Mesothelial cell of epicardium (in vitro differentiated cells): ENCODE measurements around the gene NFIB. TPM values are rescaled to one million over a fixed set of nuclear protein-coding genes. Genes with fewer than 3 reads are reported as not detected.

Source experiments
- DNase-seq, 2 experiments: peaks; one replicate each; pipeline ENCODE4 v3.0.0; 2021; ENCODE audit warnings: low spot score in 2 of 2; ENCODE audit not compliant: unreplicated experiment in 2 of 2
- H3K27ac Mint-ChIP-seq: 2 replicates; pipeline ENCODE4 v1.8.0; 2021; ENCODE audit warnings: mixed read lengths
- H3K27me3 Mint-ChIP-seq: 2 replicates; pipeline ENCODE4 v1.8.0; 2021; ENCODE audit warnings: low read depth, mixed read lengths
- H3K36me3 Mint-ChIP-seq: 2 replicates; pipeline ENCODE4 v1.8.0; 2021; ENCODE audit warnings: mixed read lengths
- H3K4me1 Mint-ChIP-seq: 2 replicates; pipeline ENCODE4 v1.8.0; 2021; ENCODE audit warnings: mixed read lengths
- H3K4me3 Mint-ChIP-seq: 2 replicates; pipeline ENCODE4 v1.8.0; 2021; ENCODE audit warnings: mild to moderate bottlenecking, moderate library complexity, mixed read lengths
- H3K9me3 Mint-ChIP-seq: 2 replicates; pipeline ENCODE4 v1.8.0; 2021; ENCODE audit warnings: mixed read lengths
- total RNA-seq: library from RNA; stranded (reverse); gene quantifications from 3 replicates; pipeline ENCODE4 v1.2.1, GENCODE V29; 2021
- TF ChIP-seq, protein P1 (sequence below): fragments of 200-600 bp; sonication (generic); IDR thresholded peaks from one replicate; pipeline ENCODE4 v1.5.0; 2021; ENCODE audit warnings: antibody characterized with exemption; ENCODE audit not compliant: unreplicated experiment

NFIB gene
- total RNA-seq, 1 donor from 2014 or later, result 230 TPM

- no peaks in the 10 kb centered on the region for H3K27me3 Mint-ChIP-seq
- TF ChIP-seq, protein P1, sequence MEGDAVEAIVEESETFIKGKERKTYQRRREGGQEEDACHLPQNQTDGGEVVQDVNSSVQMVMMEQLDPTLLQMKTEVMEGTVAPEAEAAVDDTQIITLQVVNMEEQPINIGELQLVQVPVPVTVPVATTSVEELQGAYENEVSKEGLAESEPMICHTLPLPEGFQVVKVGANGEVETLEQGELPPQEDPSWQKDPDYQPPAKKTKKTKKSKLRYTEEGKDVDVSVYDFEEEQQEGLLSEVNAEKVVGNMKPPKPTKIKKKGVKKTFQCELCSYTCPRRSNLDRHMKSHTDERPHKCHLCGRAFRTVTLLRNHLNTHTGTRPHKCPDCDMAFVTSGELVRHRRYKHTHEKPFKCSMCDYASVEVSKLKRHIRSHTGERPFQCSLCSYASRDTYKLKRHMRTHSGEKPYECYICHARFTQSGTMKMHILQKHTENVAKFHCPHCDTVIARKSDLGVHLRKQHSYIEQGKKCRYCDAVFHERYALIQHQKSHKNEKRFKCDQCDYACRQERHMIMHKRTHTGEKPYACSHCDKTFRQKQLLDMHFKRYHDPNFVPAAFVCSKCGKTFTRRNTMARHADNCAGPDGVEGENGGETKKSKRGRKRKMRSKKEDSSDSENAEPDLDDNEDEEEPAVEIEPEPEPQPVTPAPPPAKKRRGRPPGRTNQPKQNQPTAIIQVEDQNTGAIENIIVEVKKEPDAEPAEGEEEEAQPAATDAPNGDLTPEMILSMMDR, result no peak
- H3K27ac Mint-ChIP-seq, result peak overlapping the region; percentile 97
- DNase-seq, result no peak
- peaks cover 43% of the 10 kb centered on the region for H3K4me1 Mint-ChIP-seq
- H3K4me3 Mint-ChIP-seq, result peak overlapping the region; percentile 94
- no peaks in the 10 kb centered on the region for H3K9me3 Mint-ChIP-seq
- H3K36me3 Mint-ChIP-seq, result peaks cover 3% of the 10 kb centered on the region
Observed at GRCh38 chr9:14311956-14312685, 1.8 kb downstream of the NFIB start.

DNA sequence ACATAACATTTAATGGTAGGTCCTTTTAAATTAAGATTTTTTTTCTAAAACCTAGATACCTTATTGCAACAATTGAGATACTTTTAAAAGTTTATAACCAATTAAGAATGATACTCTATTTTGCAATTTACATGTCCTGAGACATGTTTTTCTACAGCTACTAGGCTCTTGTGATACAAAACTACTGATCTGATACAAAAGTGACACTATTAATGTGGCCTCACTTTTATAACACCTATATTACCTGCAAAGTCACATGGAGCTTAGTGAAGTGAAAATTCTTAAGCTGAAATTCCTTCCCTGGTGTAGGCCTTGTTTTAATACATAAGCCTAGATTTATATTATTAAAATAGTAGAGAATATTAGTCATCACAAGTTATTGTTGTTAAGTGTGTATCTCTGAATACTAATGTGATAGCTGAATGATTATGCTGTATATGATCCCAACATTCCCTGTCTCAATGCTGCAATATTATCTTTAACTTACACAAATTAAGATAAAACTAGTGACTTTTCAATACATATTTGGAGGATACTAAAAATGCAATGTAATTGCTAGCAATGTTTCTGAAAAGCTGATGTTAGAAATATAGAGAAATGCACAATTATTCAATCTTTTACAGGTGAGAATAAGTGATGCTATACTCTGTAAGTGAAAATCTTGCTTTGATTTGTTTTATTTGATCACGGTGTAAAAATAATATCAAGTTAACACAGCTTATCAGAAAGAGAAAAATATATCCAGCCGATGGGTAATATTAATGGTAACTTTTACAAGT, 2.6 kb downstream of the NFIB start:
- Mint-ChIP-seq H3K4me1 (peaks cover 41% of the 10 kb centered on the region), H3K4me3 (peak overlapping the region; percentile 94), H3K36me3 (peaks cover 9% of the 10 kb centered on the region), H3K27ac (peak overlapping the region; percentile 97), H3K9me3 (no peaks in the 10 kb centered on the region), H3K27me3 (no peaks in the 10 kb centered on the region)
- TF ChIP-seq, protein P1, result no peak
- no peak for DNase-seq

DNA sequence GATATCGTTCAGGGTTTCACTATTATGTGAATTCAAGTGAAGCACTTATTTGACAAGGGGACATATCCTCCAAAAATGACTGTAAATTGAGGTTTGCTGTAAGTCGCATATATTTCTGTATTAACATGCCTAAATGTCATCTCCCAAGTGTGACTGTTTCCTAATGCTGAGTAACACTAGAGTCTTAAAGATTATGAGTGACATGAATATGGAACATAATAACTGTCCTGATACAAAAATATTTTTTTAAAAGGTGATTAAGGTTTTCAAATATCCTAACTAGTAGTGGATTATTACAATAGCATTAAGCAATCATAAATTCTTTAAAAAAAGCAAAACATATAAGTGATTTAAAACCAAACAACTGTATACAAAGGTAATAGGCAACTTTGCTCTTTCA, 3.6 kb downstream of the NFIB start:
- Mint-ChIP-seq H3K4me3 (peak overlapping the region; percentile 94), H3K27me3 (no peaks in the 10 kb centered on the region), H3K4me1 (peaks cover 43% of the 10 kb centered on the region), H3K27ac (peak overlapping the region; percentile 34), H3K9me3 (no peaks in the 10 kb centered on the region), H3K36me3 (peaks cover 13% of the 10 kb centered on the region)
- TF ChIP-seq, protein P1, result no peak
- DNase-seq, result no peak

GRCh38 chr9:14309403-14309802, 4.5 kb downstream of the NFIB start:
- H3K9me3 Mint-ChIP-seq, result no peaks in the 10 kb centered on the region
- H3K27me3 Mint-ChIP-seq, result no peaks in the 10 kb centered on the region
- TF ChIP-seq, protein P1, result no peak
- peaks cover 22% of the 10 kb centered on the region for H3K36me3 Mint-ChIP-seq
- H3K4me3 Mint-ChIP-seq, result peak overlapping the region; percentile 63
- no peak for DNase-seq
- H3K4me1 Mint-ChIP-seq, result peaks cover 52% of the 10 kb centered on the region
- H3K27ac Mint-ChIP-seq, result peak overlapping the region; percentile 18

DNA sequence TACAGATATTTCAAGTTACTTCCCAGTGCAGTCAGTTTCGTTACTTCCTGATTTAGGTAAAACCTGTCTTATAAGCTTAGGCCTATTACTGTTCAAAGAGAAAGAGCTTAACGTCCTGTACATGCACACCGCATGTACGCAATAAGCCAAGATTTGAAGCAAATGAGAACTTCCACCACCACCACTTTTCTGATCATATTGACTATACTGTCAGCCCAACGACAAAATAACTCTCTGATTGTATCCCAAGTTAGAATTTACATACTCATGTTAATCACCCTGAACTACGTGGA, 5.1 kb downstream of the NFIB start:
- H3K4me1 Mint-ChIP-seq, result peaks cover 58% of the 10 kb centered on the region
- H3K27me3 Mint-ChIP-seq, result no peaks in the 10 kb centered on the region

More for the DNA sequence above, 5.1 kb downstream of the NFIB start:
- H3K9me3 Mint-ChIP-seq, result no peaks in the 10 kb centered on the region
- TF ChIP-seq, protein P1, result no peak
- H3K36me3 Mint-ChIP-seq, result peaks cover 27% of the 10 kb centered on the region
- no peak for DNase-seq
- peak overlapping the region; percentile 63 for H3K4me3 Mint-ChIP-seq
- H3K27ac Mint-ChIP-seq, result peak overlapping the region; percentile 67
